Tibial nerve (tissue), 4 donors: ENCODE results near the gene PPP4R4.

Experiments
- EP300 ChIP-seq, 2 donors: sonication (generic); formaldehyde crosslinking; IDR thresholded peaks; one replicate each; pipeline ENCODE4 v1.6.1; 2017; ENCODE audit warnings: antibody characterized with exemption in 2 of 2, mild to moderate bottlenecking in 1 of 2
- POLR2A ChIP-seq, 2 donors: fragments of 450-650 bp; IDR thresholded peaks; one replicate each; pipeline ENCODE4 v1.6.1; 2017; ENCODE audit warnings: antibody characterized with exemption in 2 of 2, mild to moderate bottlenecking in 2 of 2, moderate library complexity in 2 of 2
- TF ChIP-seq, protein P1 (sequence below), 5 experiments: fragments of 200-600 bp in 3 of 5; fragments of 450-650 bp in 2 of 5; sonication (generic) in 3 of 5; IDR thresholded peaks; one replicate each; pipeline ENCODE4 v1.5.1; 2016 to 2019; ENCODE audit warnings: antibody characterized with exemption in 5 of 5, mild to moderate bottlenecking in 3 of 5, moderate library complexity in 2 of 5

DNA sequence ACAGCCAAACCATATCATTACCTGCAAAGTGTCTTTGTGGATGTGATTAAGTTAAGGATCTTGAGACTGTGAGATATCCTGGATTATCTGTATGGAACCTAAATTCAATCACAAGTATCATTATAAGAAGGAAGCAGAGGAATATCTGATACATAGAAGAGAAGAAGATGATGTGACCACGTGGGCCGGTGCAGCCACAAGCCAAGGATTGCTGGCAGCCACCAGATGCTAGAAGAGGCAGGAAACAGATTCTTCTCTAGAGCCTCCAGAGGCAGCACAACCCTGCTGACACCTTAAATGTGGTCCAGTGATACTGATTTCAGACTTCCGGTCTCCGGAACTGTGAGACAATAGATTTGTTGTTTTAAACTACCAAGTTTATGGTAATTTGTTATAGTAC lies 38.6 kb upstream of the PPP4R4 start:
- TF ChIP-seq POLR2A (IDR thresholded peaks at IDR 0.05), result no peak
- TF ChIP-seq, protein P1, sequence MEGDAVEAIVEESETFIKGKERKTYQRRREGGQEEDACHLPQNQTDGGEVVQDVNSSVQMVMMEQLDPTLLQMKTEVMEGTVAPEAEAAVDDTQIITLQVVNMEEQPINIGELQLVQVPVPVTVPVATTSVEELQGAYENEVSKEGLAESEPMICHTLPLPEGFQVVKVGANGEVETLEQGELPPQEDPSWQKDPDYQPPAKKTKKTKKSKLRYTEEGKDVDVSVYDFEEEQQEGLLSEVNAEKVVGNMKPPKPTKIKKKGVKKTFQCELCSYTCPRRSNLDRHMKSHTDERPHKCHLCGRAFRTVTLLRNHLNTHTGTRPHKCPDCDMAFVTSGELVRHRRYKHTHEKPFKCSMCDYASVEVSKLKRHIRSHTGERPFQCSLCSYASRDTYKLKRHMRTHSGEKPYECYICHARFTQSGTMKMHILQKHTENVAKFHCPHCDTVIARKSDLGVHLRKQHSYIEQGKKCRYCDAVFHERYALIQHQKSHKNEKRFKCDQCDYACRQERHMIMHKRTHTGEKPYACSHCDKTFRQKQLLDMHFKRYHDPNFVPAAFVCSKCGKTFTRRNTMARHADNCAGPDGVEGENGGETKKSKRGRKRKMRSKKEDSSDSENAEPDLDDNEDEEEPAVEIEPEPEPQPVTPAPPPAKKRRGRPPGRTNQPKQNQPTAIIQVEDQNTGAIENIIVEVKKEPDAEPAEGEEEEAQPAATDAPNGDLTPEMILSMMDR (IDR thresholded peaks at IDR 0.05), result no peak
- no peak for TF ChIP-seq EP300 (IDR thresholded peaks at IDR 0.05)
